IMR-90 (cell line): ENCODE results near the gene SMAD7. TPM values are rescaled to one million over a fixed set of nuclear protein-coding genes. Genes with fewer than 3 reads are reported as not detected.

Experiments used
- ATAC-seq: fragments of 200-7000 bp; cut with Tn5 transposase; 2 replicates; pipeline ENCODE4 v1.9.1; 2020; ENCODE audit warnings: low read depth, mild to moderate bottlenecking, moderate library complexity
- BruUV-seq: library from RNA; stranded (reverse); fragments of 400-500 nt; replicated peaks from 2 replicates; lab custom pipeline; 2021; lab: Mats Ljungman, UMichigan
- CTCF ChIA-PET: fragments of 300-600 bp; formaldehyde crosslinking; extraction: SDS; loops from one replicate; lab custom pipeline; 2021; ENCODE audit warnings: antibody characterized with exemption; lab: Yijun Ruan, JAX
- POLR2A ChIA-PET: fragments of 300-600 bp; sonication (Branson Sonifier 250); formaldehyde crosslinking; loops from one replicate; lab custom pipeline; 2022; ENCODE audit warnings: antibody characterized with exemption; ENCODE audit not compliant: unreplicated experiment; lab: Charles Lee
- DNase-seq: peaks from one replicate; pipeline ENCODE4 v3.0.0; 2013
- H2AFZ ChIP-seq: replicated peaks from 2 replicates; pipeline ENCODE3; 2013; ENCODE audit warnings: low read length, mild to moderate bottlenecking; ENCODE audit not compliant: poor library complexity
- H2AK5ac ChIP-seq: 2 replicates; pipeline ENCODE4 v1.6.1; 2013; ENCODE audit warnings: low read depth, low read length, inconsistent platforms
- H2AK9ac ChIP-seq: replicated peaks from 2 replicates; pipeline ENCODE3; 2013; ENCODE audit warnings: mild to moderate bottlenecking, low read depth, low read length, moderate library complexity; ENCODE audit not compliant: poor library complexity
- H2BK120ac ChIP-seq: 2 replicates; pipeline ENCODE4 v1.6.1; 2013; ENCODE audit warnings: low read depth, low read length, inconsistent platforms
- H2BK15ac ChIP-seq: 3 replicates; pipeline ENCODE4 v1.6.1; 2013; ENCODE audit warnings: low read depth, low read length, inconsistent platforms
- H2BK20ac ChIP-seq: 2 replicates; pipeline ENCODE4 v1.6.1; 2013; ENCODE audit warnings: low read depth, mild to moderate bottlenecking, inconsistent platforms, low read length, moderate library complexity
- H2BK5ac ChIP-seq: 2 replicates; pipeline ENCODE4 v1.6.1; 2013; ENCODE audit warnings: mild to moderate bottlenecking, low read depth, low read length, inconsistent platforms; ENCODE audit not compliant: poor library complexity, severe bottlenecking
- H3K14ac ChIP-seq: replicated peaks from 2 replicates; pipeline ENCODE4 v1.6.1; 2013; ENCODE audit warnings: low read depth, low read length, inconsistent platforms
- H3K18ac ChIP-seq: 2 replicates; pipeline ENCODE4 v1.6.1; 2013; ENCODE audit warnings: low read depth, low read length, control low read depth
- H3K23ac ChIP-seq: 2 replicates; pipeline ENCODE4 v1.6.1; 2013; ENCODE audit warnings: low read depth, low read length, inconsistent platforms
- H3K27ac ChIP-seq: 2 replicates; pipeline ENCODE4 v1.5.1; 2013; ENCODE audit warnings: mild to moderate bottlenecking, control low read depth, low read length; ENCODE audit not compliant: insufficient read depth
- H3K27me3 ChIP-seq: 2 replicates; pipeline ENCODE4 v1.6.1; 2013; ENCODE audit warnings: low read length; ENCODE audit not compliant: control insufficient read depth, insufficient read depth
- H3K36me3 ChIP-seq: 2 replicates; pipeline ENCODE4 v1.6.1; 2013; ENCODE audit warnings: low read length, mixed read lengths; ENCODE audit not compliant: control insufficient read depth, insufficient read depth
- H3K4ac ChIP-seq: 2 replicates; pipeline ENCODE4 v1.6.1; 2013; ENCODE audit warnings: low read depth, low read length, inconsistent platforms
- H3K4me1 ChIP-seq: 2 replicates; pipeline ENCODE4 v1.6.1; 2013; ENCODE audit warnings: low read length, mixed read lengths; ENCODE audit not compliant: control insufficient read depth, insufficient read depth
- H3K4me2 ChIP-seq: 2 replicates; pipeline ENCODE4 v1.6.1; 2013; ENCODE audit warnings: low read depth, mild to moderate bottlenecking, control low read depth, low read length, moderate library complexity
- H3K4me3 ChIP-seq: 2 replicates; pipeline ENCODE4 v1.5.1; 2013; ENCODE audit warnings: low read depth, mild to moderate bottlenecking, control low read depth, low read length, moderate library complexity; ENCODE audit not compliant: insufficient read depth
- H3K56ac ChIP-seq: 2 replicates; pipeline ENCODE4 v1.6.1; 2013; ENCODE audit warnings: low read length, inconsistent platforms; ENCODE audit not compliant: insufficient read depth; ENCODE audit errors: extremely low read depth
- H3K79me1 ChIP-seq, 2 experiments: 2 replicates each; pipeline ENCODE4 v1.6.1; 2013; ENCODE audit warnings: low read length in 2 of 2, inconsistent platforms in 1 of 2, low read depth in 1 of 2
- H3K9ac ChIP-seq: 2 replicates; pipeline ENCODE4 v1.6.1; 2013; ENCODE audit warnings: low read depth, low read length, control low read depth
- H3K9me1 ChIP-seq: 2 replicates; pipeline ENCODE4 v1.6.1; 2013; ENCODE audit warnings: low read length, inconsistent platforms; ENCODE audit not compliant: insufficient read depth
- H3K9me3 ChIP-seq: 2 replicates; pipeline ENCODE4 v1.6.1; 2013; ENCODE audit warnings: low read length; ENCODE audit not compliant: control insufficient read depth, insufficient read depth
- H4K20me1 ChIP-seq: 2 replicates; pipeline ENCODE4 v1.6.1; 2013; ENCODE audit warnings: low read length, inconsistent platforms; ENCODE audit not compliant: insufficient read depth
- H4K5ac ChIP-seq: 2 replicates; pipeline ENCODE4 v1.6.1; 2013; ENCODE audit warnings: mild to moderate bottlenecking, low read depth, low read length, control low read depth
- H4K8ac ChIP-seq, 2 experiments: 2 replicates each; pipeline ENCODE4 v1.6.1; 2013; ENCODE audit warnings: low read depth in 2 of 2, low read length in 2 of 2, control low read depth in 1 of 2, inconsistent platforms in 1 of 2
- H4K91ac ChIP-seq: 2 replicates; pipeline ENCODE4 v1.6.1; 2013; ENCODE audit warnings: low read depth, low read length, inconsistent platforms; ENCODE audit not compliant: insufficient read depth
- BHLHE40 ChIP-seq: fragments of 150-350 bp; IDR thresholded peaks from 2 replicates; pipeline ENCODE4 v1.6.1; 2016; ENCODE audit warnings: mild to moderate bottlenecking, low read depth, low read length
- WGBS, 2 experiments: methylation state at CpG; one replicate each; pipeline versions ENCODE4 v1.1.5 to v1.1.7; 2013; ENCODE audit warnings: missing lambda C conversion rate in 2 of 2; ENCODE audit not compliant: insufficient read length in 1 of 2; ENCODE audit errors: extremely low coverage in 2 of 2; 5-methylcytosine and 5-hydroxymethylcytosine counted together
- dilution Hi-C: fragments of 300-500 bp; cut with HindIII; formaldehyde crosslinking; loops from one replicate; pipeline ENCODE4 v1.14.3; 2018; ENCODE audit warnings: low sequenced_read_pairs; ENCODE audit not compliant: unreplicated experiment
- in situ Hi-C: fragments of 300-500 bp; cut with MboI; formaldehyde crosslinking; loops from 3 replicates; pipeline ENCODE4 v1.14.3; 2019; ENCODE audit warnings: low sequenced_read_pairs, inconsistent platforms, mixed read lengths
- intact Hi-C: fragments of 100-400 bp; cut with micrococcal nuclease; formaldehyde crosslinking; loops from 2 replicates; pipeline ENCODE4 v1.10.0; 2022
- polyA plus RNA-seq, 3 experiments: library from polyadenylated mRNA; depleted of rRNA; stranded (reverse); fragments of >200 nt; gene quantifications; 2 replicates each; pipeline ENCODE4 v1.2.3, GENCODE V29; 2012; ENCODE audit warnings: low replicate concordance in 1 of 3
- total RNA-seq: library from RNA; depleted of rRNA; stranded (reverse); fragments of >200 nt; gene quantifications from 2 replicates; pipeline ENCODE4 v1.2.3, GENCODE V29; 2012

SMAD7 gene
- total and polyA plus RNA-seq, 2 of the 4 experiments (the other 2 are of a cell fraction), result 15.8 to 17.6 TPM

- H2BK120ac ChIP-seq, result peak overlapping the region; percentile 43; the same call in 1 of the 2 replicates
- H3K27ac ChIP-seq, result no peak overlapping the region
- H4K5ac ChIP-seq, result no peak overlapping the region
- H3K9ac ChIP-seq, result no peak overlapping the region
- no peak overlapping the region for H3K18ac ChIP-seq
- no peak overlapping the region for H2AK9ac ChIP-seq
- CTCF ChIA-PET, result no interaction called here
- H3K9me1 ChIP-seq, result peaks cover 6% of the 10 kb centered on the region
- peaks cover 5% of the 10 kb centered on the region for H3K4me1 ChIP-seq
- H3K9me3 ChIP-seq, result no peaks in the 10 kb centered on the region
- in situ Hi-C loops, result no loop called here
- H4K91ac ChIP-seq, result no peak overlapping the region; the same call in 1 of the 2 replicates
- 91% methylated on average over 4 of the region's 8 CpGs; no CpG with 5 or more reads in 1 of the 2 experiments for WGBS, 2 experiments
- H2AFZ ChIP-seq, result peak overlapping the region; percentile 70
- H2BK15ac ChIP-seq, result no peak overlapping the region
- peaks cover 0 to 3% of the 10 kb centered on the region in 2 experiments; a peak in 1 of 4 replicates for H3K79me1 ChIP-seq
- DNase-seq, result no peak
- no TSS peak for BruUV-seq
- H3K4me3 ChIP-seq, result no peak overlapping the region
- H3K27me3 ChIP-seq, result no peaks in the 10 kb centered on the region
- no peak overlapping the region for H2BK20ac ChIP-seq
- no peaks in the 10 kb centered on the region for H3K36me3 ChIP-seq
- H3K4ac ChIP-seq, result peak overlapping the region; percentile 46
- dilution Hi-C loops, result no loop called here
- H3K14ac ChIP-seq, result peak overlapping the region; percentile 17; the same call in 1 of the 2 replicates
- H3K4me2 ChIP-seq, result no peak overlapping the region
- no peak overlapping the region for H2BK5ac ChIP-seq
- no peak overlapping the region for H3K56ac ChIP-seq
- intact Hi-C loops, result no loop called here
- H3K23ac ChIP-seq, result no peak overlapping the region
- peak overlapping the region; percentile 38; the same call in 1 of the 2 replicates for H2AK5ac ChIP-seq
- no peak for ATAC-seq
- no peak overlapping the region for H4K8ac ChIP-seq
- TF ChIP-seq BHLHE40, result no peak
- no peaks in the 10 kb centered on the region for H4K20me1 ChIP-seq
- POLR2A ChIA-PET, result no interaction called here
Measured at GRCh38 chr18:48896326-48896874, 54.4 kb downstream of the SMAD7 start.
